Keratinocyte (primary cell): ENCODE results near the gene LGALS12. TPM values are rescaled to one million over a fixed set of nuclear protein-coding genes. Genes with fewer than 3 reads are reported as not detected.

Experiments
- DNase-seq: peaks from one replicate; pipeline ENCODE4 v3.0.0-alpha.2; 2011; ENCODE audit warnings: low read depth, missing footprints, low spot score
- FAIRE-seq: peaks from 2 replicates; lab custom pipeline; 2011; peaks lifted over from hg19 to GRCh38; lab: Jason Lieb, UNC
- H2AFZ ChIP-seq: 2 replicates; pipeline ENCODE4 v1.6.0; 2012; ENCODE audit warnings: low read length, control low read depth, inconsistent platforms; ENCODE audit not compliant: control insufficient read depth
- H3K27ac ChIP-seq: 2 replicates; pipeline ENCODE4 v1.5.1; 2011; ENCODE audit warnings: low read length; ENCODE audit not compliant: control insufficient read depth, insufficient read depth
- H3K27me3 ChIP-seq: 3 replicates; pipeline ENCODE4 v1.6.0; 2011; ENCODE audit warnings: low read length; ENCODE audit not compliant: control insufficient read depth, insufficient read depth; ENCODE audit errors: extremely low read depth
- H3K36me3 ChIP-seq, 2 experiments: 2 replicates in 1 of 2; 3 replicates in 1 of 2; pipeline ENCODE4 v1.5.1; 2011; ENCODE audit warnings: low read length in 2 of 2, mild to moderate bottlenecking in 1 of 2; ENCODE audit not compliant: control insufficient read depth in 2 of 2, insufficient read depth in 2 of 2; ENCODE audit errors: extremely low read depth in 1 of 2
- H3K4me1 ChIP-seq: 3 replicates; pipeline ENCODE4 v1.5.1; 2011; ENCODE audit warnings: low read length; ENCODE audit not compliant: control insufficient read depth, insufficient read depth; ENCODE audit errors: extremely low read depth
- H3K4me2 ChIP-seq: 3 replicates; pipeline ENCODE4 v1.6.0; 2011; ENCODE audit warnings: low read depth, low read length; ENCODE audit not compliant: control insufficient read depth, insufficient read depth; ENCODE audit errors: extremely low read depth
- H3K4me3 ChIP-seq, 3 experiments: fragments of 200-600 bp in 1 of 3; sonication (generic) in 1 of 3; 2 replicates in 2 of 3; 3 replicates in 1 of 3; pipeline ENCODE4 v1.5.1; 2011 to 2016; ENCODE audit warnings: low read length in 3 of 3, mild to moderate bottlenecking in 3 of 3, control low read depth in 2 of 3, inconsistent platforms in 1 of 3, low read depth in 1 of 3, mixed read lengths in 1 of 3, mixed run types in 1 of 3, moderate library complexity in 1 of 3; ENCODE audit not compliant: control insufficient read depth in 2 of 3, insufficient read depth in 2 of 3; ENCODE audit errors: extremely low read depth in 1 of 3
- H3K79me2 ChIP-seq: 2 replicates; pipeline ENCODE4 v1.6.0; 2012; ENCODE audit warnings: low read length; ENCODE audit not compliant: control insufficient read depth, insufficient read depth
- H3K9ac ChIP-seq: 3 replicates; pipeline ENCODE4 v1.6.0; 2011; ENCODE audit warnings: low read length; ENCODE audit not compliant: control insufficient read depth, insufficient read depth; ENCODE audit errors: extremely low read depth
- H3K9me1 ChIP-seq: 3 replicates; pipeline ENCODE4 v1.6.0; 2011; ENCODE audit warnings: low read length; ENCODE audit not compliant: control insufficient read depth, insufficient read depth; ENCODE audit errors: extremely low read depth
- H3K9me3 ChIP-seq: 2 replicates; pipeline ENCODE4 v1.5.1; 2012; ENCODE audit warnings: low read depth, low read length; ENCODE audit not compliant: control insufficient read depth
- H4K20me1 ChIP-seq: 3 replicates; pipeline ENCODE4 v1.6.0; 2011; ENCODE audit warnings: low read length; ENCODE audit not compliant: control insufficient read depth, insufficient read depth; ENCODE audit errors: extremely low read depth
- CTCF ChIP-seq, 3 experiments: IDR thresholded peaks in 1 of 3; conservative IDR thresholded peaks in 1 of 3; optimal IDR thresholded peaks in 1 of 3; 2 replicates in 2 of 3; 3 replicates in 1 of 3; pipeline versions ENCODE3 to v1.5.1; 2011; ENCODE audit warnings: low read length in 3 of 3, mild to moderate bottlenecking in 3 of 3, moderate library complexity in 2 of 3, control low read depth in 1 of 3, inconsistent platforms in 1 of 3; ENCODE audit not compliant: insufficient read depth in 2 of 3; ENCODE audit errors: extremely low read depth in 1 of 3
- EZH2 ChIP-seq: IDR thresholded peaks from one replicate; pipeline ENCODE4 v1.6.1; 2012; ENCODE audit warnings: inconsistent platforms, mild to moderate bottlenecking, low read length, moderate library complexity
- dilution Hi-C: fragments of 300-500 bp; cut with MboI; formaldehyde crosslinking; loops from one replicate; pipeline ENCODE4 v1.7.0; 2020; ENCODE audit warnings: low sequenced_read_pairs; ENCODE audit not compliant: extremely low pct_ligation_motif_present
- polyA plus RNA-seq, 5 experiments: library from polyadenylated mRNA; depleted of rRNA in 3 of 5; stranded (reverse) in 3 of 5; stranded (forward) in 1 of 5; unstranded in 1 of 5; fragments of >200 nt; gene quantifications; 1 replicate in 1 of 5; 2 replicates in 3 of 5; 3 replicates in 1 of 5; pipeline versions ENCODE4 v1.2.1 to v1.2.3, GENCODE V29; 2011 to 2012; ENCODE audit warnings: missing spikeins in 2 of 5, low read depth in 1 of 5, low replicate concordance in 1 of 5

Gene LGALS12
- polyA plus RNA-seq, 1 donor (not counting 4 experiments of a cell fraction or from before 2014, with no cell fraction given), result not detected

GRCh38 chr11:63554877-63555223 is 49.0 kb downstream of the LGALS12 start:
- Histone ChIP-seq H3K27me3 (no peaks in the 10 kb centered on the region), H3K79me2 (no peaks in the 10 kb centered on the region), H3K9me1 (no peaks in the 10 kb centered on the region), H4K20me1 (no peaks in the 10 kb centered on the region), H3K27ac (no peak overlapping the region), H2AFZ (no peak overlapping the region), H3K36me3 (no peaks in the 10 kb centered on the region), H3K4me2 (no peak overlapping the region), H3K9me3 (no peaks in the 10 kb centered on the region), H3K9ac (no peak overlapping the region), H3K4me3 (no peak overlapping the region), H3K4me1 (peaks cover 2% of the 10 kb centered on the region)
- FAIRE-seq, result no peak
- no peak for DNase-seq
- TF ChIP-seq EZH2 (no peak), CTCF (optimal IDR thresholded peaks at IDR 0.05 in 1 of 3, IDR thresholded peaks at IDR 0.05 in 1 of 3, conservative IDR thresholded peaks at IDR 0.05 in 1 of 3; ENCODE audit: extremely low read depth in 1 of 3, insufficient read depth in 2 of 3, low read length in 3 of 3) (no peak)
- dilution Hi-C loops, result no loop called here

- Histone ChIP-seq H3K27ac (no peak overlapping the region), H3K27me3 (no peaks in the 10 kb centered on the region), H2AFZ (no peak overlapping the region), H3K4me3 (no peak overlapping the region), H3K4me2 (no peak overlapping the region), H3K4me1 (peaks cover 13% of the 10 kb centered on the region), H3K79me2 (no peaks in the 10 kb centered on the region), H3K9ac (no peak overlapping the region), H3K9me3 (no peaks in the 10 kb centered on the region), H3K9me1 (no peaks in the 10 kb centered on the region), H3K36me3 (no peaks in the 10 kb centered on the region), H4K20me1 (no peaks in the 10 kb centered on the region)
- DNase-seq (no peak), FAIRE-seq (no peak)
- dilution Hi-C loops, result no loop called here
- no peak for TF ChIP-seq CTCF (optimal IDR thresholded peaks at IDR 0.05 in 1 of 3, IDR thresholded peaks at IDR 0.05 in 1 of 3, conservative IDR thresholded peaks at IDR 0.05 in 1 of 3; ENCODE audit: extremely low read depth in 1 of 3, insufficient read depth in 2 of 3, low read length in 3 of 3)
- no peak for TF ChIP-seq EZH2
Observed at GRCh38 chr11:63556404-63557013, 50.6 kb downstream of the LGALS12 start.
